HL-60 (cell line): ENCODE data around the gene CIB4.

Experiments
- POLR2AphosphoS5 ChIP-seq: IDR thresholded peaks from 2 replicates; pipeline ENCODE4 v1.6.1; 2012; ENCODE audit warnings: low read depth
- TF ChIP-seq, protein P1 (sequence below): IDR thresholded peaks from one replicate; pipeline ENCODE4 v1.5.1; 2011; ENCODE audit warnings: low read length, control low read depth, inconsistent platforms; ENCODE audit not compliant: insufficient read depth
- TF ChIP-seq, protein P2 (sequence below): IDR thresholded peaks from 2 replicates; pipeline ENCODE4 v1.6.1; 2012; ENCODE audit warnings: low read depth; ENCODE audit not compliant: insufficient replicate concordance

DNA sequence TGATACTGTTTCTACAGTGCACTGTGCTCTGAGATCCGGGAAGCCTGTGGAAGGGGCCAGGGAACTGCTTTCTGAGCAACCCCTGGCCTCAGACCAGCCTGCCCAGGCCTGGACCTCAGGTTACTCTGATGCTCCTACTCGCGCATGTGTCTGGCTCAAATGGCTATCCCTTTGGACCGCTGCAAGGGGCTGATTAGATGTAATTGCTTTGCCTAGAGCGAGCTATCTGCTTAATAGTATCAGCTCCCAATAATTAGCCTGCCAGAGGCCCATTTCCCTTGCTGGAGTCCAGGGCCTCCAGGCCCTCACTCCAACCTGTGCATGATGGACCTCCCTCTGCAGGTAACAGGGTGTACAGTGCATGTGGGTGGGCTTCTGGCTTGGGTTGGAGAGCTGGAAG, 44.2 kb upstream of the CIB4 start:
- TF ChIP-seq, protein P1, sequence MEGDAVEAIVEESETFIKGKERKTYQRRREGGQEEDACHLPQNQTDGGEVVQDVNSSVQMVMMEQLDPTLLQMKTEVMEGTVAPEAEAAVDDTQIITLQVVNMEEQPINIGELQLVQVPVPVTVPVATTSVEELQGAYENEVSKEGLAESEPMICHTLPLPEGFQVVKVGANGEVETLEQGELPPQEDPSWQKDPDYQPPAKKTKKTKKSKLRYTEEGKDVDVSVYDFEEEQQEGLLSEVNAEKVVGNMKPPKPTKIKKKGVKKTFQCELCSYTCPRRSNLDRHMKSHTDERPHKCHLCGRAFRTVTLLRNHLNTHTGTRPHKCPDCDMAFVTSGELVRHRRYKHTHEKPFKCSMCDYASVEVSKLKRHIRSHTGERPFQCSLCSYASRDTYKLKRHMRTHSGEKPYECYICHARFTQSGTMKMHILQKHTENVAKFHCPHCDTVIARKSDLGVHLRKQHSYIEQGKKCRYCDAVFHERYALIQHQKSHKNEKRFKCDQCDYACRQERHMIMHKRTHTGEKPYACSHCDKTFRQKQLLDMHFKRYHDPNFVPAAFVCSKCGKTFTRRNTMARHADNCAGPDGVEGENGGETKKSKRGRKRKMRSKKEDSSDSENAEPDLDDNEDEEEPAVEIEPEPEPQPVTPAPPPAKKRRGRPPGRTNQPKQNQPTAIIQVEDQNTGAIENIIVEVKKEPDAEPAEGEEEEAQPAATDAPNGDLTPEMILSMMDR, result no peak
- TF ChIP-seq POLR2AphosphoS5, result no peak
- TF ChIP-seq, protein P2, sequence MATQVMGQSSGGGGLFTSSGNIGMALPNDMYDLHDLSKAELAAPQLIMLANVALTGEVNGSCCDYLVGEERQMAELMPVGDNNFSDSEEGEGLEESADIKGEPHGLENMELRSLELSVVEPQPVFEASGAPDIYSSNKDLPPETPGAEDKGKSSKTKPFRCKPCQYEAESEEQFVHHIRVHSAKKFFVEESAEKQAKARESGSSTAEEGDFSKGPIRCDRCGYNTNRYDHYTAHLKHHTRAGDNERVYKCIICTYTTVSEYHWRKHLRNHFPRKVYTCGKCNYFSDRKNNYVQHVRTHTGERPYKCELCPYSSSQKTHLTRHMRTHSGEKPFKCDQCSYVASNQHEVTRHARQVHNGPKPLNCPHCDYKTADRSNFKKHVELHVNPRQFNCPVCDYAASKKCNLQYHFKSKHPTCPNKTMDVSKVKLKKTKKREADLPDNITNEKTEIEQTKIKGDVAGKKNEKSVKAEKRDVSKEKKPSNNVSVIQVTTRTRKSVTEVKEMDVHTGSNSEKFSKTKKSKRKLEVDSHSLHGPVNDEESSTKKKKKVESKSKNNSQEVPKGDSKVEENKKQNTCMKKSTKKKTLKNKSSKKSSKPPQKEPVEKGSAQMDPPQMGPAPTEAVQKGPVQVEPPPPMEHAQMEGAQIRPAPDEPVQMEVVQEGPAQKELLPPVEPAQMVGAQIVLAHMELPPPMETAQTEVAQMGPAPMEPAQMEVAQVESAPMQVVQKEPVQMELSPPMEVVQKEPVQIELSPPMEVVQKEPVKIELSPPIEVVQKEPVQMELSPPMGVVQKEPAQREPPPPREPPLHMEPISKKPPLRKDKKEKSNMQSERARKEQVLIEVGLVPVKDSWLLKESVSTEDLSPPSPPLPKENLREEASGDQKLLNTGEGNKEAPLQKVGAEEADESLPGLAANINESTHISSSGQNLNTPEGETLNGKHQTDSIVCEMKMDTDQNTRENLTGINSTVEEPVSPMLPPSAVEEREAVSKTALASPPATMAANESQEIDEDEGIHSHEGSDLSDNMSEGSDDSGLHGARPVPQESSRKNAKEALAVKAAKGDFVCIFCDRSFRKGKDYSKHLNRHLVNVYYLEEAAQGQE, result no peak
